Ovary (tissue), 3 donors: Measurements from ENCODE around the gene MCMBP.

Source experiments
- CTCF ChIP-seq, 3 donors: fragments of 450-650 bp in 2 of 3; fragments of 200-600 bp in 1 of 3; IDR thresholded peaks; one replicate each; pipeline versions ENCODE4 v1.5.1 to v1.8.0; 2016 to 2022; ENCODE audit warnings: antibody characterized with exemption in 3 of 3, mild to moderate bottlenecking in 1 of 3
- POLR2A ChIP-seq: fragments of 450-650 bp; IDR thresholded peaks from one replicate; pipeline ENCODE4 v1.6.1; 2017; ENCODE audit warnings: antibody characterized with exemption, mild to moderate bottlenecking, moderate library complexity
- donor health status: DM: no; HTN: no; CAD: no.

- TF ChIP-seq CTCF (IDR thresholded peaks at IDR 0.05) (no peak), POLR2A (no peak)
Observed at GRCh38 chr10:119896937-119897770, 24.5 kb upstream of the MCMBP start.
